HG03045 (cell line): Measurements from ENCODE around the gene GRIK4.

Source experiments
- ATAC-seq: cut with Tn5 transposase; IDR thresholded peaks from one replicate; pipeline ENCODE4 v1.9.1; 2021; ENCODE audit warnings: mild to moderate bottlenecking, moderate library complexity; ENCODE audit not compliant: unreplicated experiment

GRIK4 gene

DNA sequence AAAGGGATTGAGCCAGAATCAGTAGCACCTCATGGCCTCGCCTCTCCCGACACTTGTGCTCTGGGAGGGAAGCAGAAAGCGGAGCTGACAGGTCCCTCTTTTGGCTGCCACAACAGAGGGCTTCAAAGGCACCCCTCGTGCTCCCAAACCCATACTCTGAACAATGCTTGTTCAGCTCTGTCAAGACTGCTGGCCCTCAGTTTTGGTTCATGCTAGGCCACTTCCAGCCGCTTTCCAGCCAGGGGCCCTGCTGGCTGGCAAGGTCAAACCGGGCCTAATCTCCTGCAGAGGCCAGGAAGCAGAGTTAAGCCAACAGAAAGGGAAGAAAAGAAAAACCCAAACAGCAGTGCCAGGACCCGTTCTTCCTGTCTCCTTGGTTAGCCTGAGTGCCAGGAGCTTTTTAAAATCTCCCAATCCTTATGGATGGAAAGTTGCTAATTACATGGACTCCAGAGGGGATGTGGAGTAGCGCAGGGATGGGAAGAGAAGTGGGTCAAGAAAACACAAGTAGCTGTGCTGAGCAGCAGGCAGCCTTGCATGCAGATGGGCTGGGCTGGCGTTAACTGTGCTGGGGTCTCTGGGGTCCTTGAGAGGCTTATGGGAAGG, 150.6 kb downstream of the GRIK4 start:
- ATAC-seq: no peak

GRCh38 chr11:120663142-120663541, 151.6 kb downstream of the GRIK4 start:
- no peak for ATAC-seq

DNA sequence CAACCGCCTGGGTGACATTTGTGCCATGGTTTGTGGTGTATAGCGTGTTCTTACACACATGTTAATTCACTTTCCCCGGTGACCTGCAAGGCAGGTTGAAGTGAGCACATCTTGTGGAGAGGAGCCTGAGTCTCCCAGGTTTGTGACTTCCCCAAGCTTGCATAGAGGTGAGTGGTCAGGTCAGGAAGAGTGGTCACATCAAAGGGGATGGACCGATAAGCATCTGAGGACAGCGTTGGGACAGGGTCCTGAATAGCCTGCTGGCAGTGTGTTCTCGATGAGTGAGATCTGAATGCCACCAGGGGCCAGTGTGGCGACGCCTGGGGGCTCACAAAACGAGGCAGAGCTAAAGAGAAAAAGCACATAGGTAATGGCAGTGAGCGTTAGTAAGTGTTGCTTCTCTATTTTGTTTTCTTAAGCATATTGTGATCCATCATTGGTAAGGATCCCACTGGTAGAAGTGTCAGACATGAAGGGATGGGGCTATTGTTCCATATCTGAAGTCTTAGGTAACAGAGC, 154.6 kb downstream of the GRIK4 start:
- ATAC-seq: no peak

DNA sequence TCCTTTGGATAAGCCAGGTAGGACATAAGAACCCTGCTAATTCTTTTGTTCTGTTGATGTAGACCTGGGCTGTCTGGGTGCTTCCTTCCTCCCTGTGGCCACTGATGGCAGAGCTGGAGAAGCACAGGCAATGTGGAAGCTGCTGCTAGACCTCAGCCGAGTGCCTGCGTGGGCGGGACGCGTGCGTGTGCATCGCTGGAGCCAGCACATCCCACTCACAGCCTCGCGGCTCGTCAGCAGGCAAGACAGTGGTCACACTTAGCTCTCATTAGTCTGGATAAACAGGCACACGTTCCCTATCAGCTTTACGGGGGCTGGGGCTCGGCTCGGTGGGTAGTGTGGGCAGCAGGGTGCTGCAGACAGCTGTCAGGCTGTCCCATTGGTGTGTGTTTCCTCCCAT, 155.7 kb downstream of the GRIK4 start:
- ATAC-seq: no peak

- no peak for ATAC-seq
These were observed 156.4 kb downstream of the GRIK4 start for GRCh38 chr11:120667934-120668333.

- no peak for ATAC-seq
These were observed 157.0 kb downstream of the GRIK4 start for GRCh38 chr11:120668537-120668936.

DNA sequence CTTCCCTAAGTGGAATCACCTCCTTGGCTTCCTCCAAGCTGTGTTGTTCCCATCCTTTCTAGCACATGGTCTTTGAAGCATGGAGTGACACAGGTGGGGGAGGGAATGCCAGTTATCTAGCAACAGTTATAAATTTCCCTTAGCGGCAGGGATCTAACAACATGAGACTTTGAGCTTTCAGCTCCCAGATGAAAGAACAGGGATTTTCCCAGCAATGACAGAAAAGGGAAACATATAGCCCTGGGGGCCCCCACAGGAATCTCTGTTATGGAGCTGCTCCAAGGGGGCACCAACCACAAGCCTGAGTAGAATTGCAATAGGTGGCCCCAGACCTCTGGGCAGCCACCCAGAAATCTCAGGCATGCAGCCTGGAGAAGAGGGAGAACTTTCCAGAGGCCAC, 163.0 kb downstream of the GRIK4 start:
- ATAC-seq: no peak

GRCh38 chr11:120675171-120675570, 163.6 kb downstream of the GRIK4 start:
- ATAC-seq: no peak

- ATAC-seq: no peak
These were observed 165.4 kb downstream of the GRIK4 start for GRCh38 chr11:120676991-120677390.

DNA sequence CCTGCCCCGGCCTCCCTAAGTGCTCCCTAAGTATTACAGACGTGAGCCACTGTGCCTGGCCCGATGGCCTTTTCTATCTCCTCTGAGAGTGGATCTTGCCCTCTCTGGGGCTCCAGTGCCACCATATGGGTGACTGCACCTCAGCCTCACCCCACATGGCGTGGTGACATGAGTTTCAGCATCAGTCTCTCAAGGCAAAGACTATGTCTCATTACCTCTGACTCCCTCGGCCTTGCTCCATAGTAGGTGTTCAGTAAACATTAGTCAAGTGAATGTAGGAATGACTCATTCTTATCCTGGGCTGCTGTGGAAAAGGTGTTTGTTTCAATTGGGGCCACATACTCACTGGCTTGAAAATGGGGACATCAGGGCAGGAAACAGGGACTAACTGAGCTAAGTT, 168.8 kb downstream of the GRIK4 start:
- no peak for ATAC-seq

- ATAC-seq: no peak
These were observed 170.1 kb downstream of the GRIK4 start for GRCh38 chr11:120681434-120682331.

GRCh38 chr11:120682332-120682649, 170.7 kb downstream of the GRIK4 start:
- no peak for ATAC-seq

DNA sequence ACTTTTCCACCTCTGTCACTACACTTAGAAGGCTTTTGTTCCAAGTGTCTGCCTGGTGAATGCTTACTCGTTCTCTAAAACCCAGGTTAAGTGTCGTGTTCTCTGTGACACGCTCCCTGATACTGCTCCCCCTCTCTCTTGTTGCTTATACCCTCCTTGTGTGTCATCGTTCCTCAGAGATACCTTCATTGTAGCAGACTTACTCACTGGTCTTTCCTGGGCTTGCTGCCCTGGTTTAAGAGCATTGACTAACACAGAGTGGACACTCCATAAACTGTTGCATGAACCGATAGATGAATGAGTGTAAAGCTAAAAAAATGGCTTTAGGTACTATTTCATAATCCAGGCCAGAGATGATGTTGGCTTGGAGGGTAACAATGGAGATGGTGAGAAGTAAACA, 171.3 kb downstream of the GRIK4 start:
- ATAC-seq: no peak

DNA sequence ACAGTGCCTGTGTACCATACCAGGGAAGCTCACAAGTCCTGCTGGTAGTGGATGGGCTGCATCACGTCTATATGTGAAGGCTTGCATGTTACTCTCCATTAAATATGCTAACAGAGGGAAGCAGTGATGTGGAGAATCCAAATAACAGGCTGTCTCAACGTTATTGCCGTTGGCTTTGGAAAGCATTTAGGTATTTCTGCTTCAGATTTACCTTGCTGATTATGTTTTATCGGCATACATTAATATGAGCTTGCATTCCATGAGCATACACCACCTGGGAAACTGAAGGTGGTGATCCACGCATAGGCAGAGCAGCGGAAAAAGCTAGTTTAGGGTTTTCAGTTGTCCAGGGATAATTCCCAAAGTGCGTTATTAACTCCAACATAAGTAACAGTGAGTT, 175.0 kb downstream of the GRIK4 start:
- no peak for ATAC-seq

GRCh38 chr11:120688163-120688562, 176.6 kb downstream of the GRIK4 start:
- ATAC-seq: no peak

DNA sequence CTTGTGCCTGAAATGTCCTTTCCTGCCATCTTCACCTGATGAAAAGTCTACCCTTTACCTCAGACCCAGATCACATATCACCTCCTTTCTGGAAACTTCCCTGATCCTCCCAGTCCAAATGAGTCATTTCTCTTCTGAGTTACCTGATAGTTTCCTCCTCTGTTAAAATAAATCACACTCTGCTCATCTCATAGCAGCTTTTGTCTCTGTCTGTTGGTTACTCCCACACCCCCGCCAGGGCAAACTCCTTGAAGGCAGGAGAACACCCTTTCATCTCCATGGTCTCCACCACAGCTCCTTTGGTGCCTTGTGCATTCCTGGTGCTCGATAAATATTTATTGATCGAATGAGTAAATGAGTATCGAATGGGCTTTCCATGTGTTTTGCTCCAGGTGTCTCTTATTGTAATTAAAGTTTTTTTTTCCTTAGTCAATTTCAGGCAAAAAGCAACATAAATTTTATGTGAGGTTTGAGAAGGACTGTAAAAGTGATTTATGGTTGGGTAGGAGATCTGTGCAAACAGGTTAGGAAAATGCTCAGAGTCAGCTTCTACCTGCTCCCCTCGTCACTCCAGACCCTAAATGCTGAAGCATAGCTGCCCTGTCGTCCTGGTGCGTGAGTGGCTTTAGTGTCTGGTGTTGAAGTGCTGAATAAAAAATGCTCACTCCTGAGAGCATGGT, 178.2 kb downstream of the GRIK4 start:
- ATAC-seq: no peak

DNA sequence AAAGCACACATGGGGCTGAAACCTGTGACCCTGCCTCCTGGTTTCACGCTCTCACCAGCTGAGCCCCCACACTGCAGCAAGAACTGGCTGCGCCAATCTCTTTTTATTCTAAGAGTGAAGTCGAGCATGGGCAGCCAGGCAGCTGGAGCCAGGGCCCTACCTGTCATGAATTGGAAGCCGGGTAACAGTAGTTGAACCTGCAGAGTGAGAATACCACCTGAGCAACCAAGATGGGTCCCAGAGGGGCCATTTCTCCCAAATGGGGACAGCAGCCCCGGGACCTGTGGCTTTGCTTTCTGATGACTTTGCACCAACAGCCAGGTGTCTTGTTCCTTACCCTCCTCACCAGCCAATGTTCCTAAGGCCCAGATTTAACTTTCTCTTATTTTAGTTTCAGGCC, 178.9 kb downstream of the GRIK4 start:
- no peak for ATAC-seq

- ATAC-seq: no peak
These were observed 183.2 kb downstream of the GRIK4 start for GRCh38 chr11:120694726-120695125.

- ATAC-seq: no peak
These were observed 183.9 kb downstream of the GRIK4 start for GRCh38 chr11:120695426-120695825.

- ATAC-seq: no peak
These were observed 184.4 kb downstream of the GRIK4 start for GRCh38 chr11:120695939-120696338.

GRCh38 chr11:120696597-120697218, 185.2 kb downstream of the GRIK4 start:
- no peak for ATAC-seq
